Stimulated activated CD4-positive, alpha-beta T cell treated with anti-CD3 and anti-CD28 coated beads, Interleukin-1b, Interleukin-23, amount 100 ng/mL, for 24 hours (primary cell): ENCODE data around the gene SIGLEC7.
"Not testable (repeated sequence)": the region's sequence is repeated elsewhere in the genome, so short reads cannot be mapped to it uniquely, and the experiment has no call there.

Experiments
- DNase-seq, 4 experiments: peaks; one replicate each; pipeline ENCODE4 v3.0.0-alpha.2; 2020; ENCODE audit warnings: low read depth in 4 of 4, low spot score in 1 of 4

SIGLEC7 gene

GRCh38 chr19:51137792-51138425 is 4.2 kb upstream of the SIGLEC7 start:
- DNase-seq = no peak

DNA sequence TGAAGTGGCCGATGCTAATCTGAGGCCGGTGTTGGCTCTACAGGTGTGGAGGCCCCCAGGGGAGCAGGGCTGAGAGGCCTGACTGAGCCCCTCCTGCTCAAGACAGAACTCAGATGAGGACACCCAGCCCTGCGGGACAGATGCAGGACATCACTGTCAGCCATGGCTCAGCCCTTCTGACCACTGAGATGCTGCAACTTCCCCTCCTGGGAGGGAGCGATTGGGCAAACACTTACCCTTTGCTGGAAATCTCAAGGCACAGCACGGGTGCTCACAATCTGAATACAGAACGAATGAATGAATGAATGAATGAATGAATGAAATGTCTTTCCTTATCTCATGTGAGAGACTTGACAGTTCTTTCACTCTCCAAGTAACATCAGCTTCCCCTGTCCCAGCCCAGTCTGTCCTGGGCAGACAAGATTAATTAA is 3.5 kb upstream of the SIGLEC7 start:
- no peak for DNase-seq

DNA sequence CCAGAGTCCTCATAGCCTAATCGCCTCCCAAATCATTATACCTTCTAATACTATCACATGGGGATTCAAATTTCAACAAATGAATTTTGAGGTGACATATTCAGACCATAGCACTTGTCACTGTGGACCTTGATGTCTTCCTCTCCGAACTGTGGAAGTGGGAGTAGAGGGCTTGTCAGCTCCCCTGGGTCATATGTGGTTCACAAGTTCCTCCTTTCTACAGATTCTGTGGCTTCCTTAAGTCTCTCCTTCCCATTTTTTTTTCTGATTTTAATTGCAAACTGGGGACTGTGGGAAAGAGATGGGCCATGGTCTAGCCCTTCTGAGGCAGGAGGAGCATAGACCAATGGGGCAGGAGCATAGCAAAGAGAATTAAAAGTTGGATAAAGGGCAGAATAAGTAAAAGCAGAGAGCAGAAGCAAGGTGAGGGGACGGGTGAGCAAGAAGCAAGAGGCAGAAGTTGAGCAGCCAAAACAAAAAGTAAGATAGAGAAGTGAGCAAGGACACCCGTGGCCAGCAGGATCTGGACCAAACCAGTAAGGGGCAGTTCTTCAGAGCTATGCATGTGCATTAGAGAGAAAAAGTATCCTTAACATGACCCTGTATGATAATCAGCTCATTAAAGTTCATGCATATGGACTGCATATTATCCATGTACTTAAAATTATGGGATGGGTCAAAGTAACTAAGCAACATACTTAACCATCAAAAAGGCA is 2.6 kb upstream of the SIGLEC7 start:
- no peak for DNase-seq

DNA sequence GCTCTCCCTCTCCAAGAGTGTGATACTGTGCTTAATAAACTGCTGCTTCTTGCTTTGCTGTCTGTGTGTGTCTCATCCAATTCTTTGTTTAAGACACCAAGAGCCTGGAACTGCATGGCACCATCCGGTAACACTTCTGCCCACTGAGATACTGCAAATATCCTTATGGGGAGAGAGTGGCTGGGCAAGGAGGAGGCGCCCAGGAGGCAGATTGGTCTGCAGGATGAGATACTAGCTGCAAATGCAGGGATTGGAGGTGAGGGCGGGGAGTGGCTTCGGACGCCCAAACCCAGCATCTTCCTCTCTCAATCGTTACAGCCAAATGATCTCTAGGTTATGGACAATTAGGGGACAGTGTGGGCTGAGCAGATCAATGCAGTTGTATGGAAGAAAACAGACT is 1.7 kb upstream of the SIGLEC7 start:
- no peak for DNase-seq

GRCh38 chr19:51141181-51141580 is 920 bp upstream of the SIGLEC7 start:
- no peak for DNase-seq

DNA sequence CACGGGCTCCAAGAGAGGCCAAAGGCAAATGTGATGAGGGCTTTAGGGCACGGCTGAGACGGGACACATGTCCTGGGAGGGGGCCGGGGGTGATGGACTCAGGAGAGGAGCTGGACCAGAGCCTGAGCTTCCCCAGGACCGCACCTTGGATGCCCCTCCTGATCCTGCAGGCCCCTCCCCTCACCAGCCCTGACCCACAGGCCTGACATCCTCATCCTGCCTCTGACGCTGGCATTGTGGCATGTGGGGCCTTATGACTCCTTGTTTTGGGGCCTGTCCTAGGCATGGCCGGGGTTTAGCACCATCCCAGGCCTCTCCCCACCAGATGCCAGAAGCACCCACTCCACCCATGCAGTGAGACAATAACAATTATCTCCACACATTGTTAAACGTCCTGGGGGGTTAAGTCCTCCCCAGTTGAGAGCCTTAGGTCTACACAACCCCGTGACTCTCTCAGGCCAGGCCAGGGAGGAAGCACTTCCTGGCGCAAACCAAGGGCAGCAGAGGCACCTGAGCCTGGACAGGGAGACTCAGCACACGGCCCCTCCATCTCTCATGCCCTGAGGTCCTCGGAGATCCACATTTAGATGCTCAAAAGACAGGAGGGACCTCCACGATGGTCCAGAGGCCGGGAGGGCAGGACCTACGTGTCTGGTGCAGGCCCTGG is 841 bp downstream of the SIGLEC7 start:
- not testable (repeated sequence) for DNase-seq

GRCh38 chr19:51143486-51143885 is 1.4 kb downstream of the SIGLEC7 start:
- no peak for DNase-seq

- no peak for DNase-seq
Measured at GRCh38 chr19:51144482-51145045, 2.5 kb downstream of the SIGLEC7 start.

DNA sequence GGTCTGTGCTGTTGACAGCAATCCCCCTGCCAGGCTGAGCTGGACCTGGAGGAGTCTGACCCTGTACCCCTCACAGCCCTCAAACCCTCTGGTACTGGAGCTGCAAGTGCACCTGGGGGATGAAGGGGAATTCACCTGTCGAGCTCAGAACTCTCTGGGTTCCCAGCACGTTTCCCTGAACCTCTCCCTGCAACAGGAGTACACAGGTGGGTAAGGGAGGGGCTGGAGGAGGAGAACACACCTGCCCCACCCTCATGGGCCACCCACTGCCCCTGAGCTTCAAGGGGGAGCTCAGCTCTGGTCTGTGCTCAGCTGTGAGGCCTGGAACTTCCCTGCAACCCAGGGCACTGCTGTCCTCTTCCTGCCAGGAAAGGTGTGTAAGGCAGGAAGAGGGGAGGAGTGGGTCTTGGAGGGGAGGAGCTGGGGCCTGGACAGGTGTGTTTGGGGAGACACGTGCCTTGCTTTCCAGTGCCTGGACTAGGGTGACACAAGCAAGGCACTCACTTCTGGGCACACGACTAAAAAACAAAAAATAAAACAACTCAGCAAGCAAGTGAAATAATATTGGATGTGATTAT is 3.9 kb downstream of the SIGLEC7 start:
- DNase-seq = no peak

- no peak for DNase-seq
Measured at GRCh38 chr19:51146751-51147150, 4.7 kb downstream of the SIGLEC7 start.

- no peak for DNase-seq
Measured at GRCh38 chr19:51147663-51148062, 5.6 kb downstream of the SIGLEC7 start.

GRCh38 chr19:51148580-51148979 is 6.5 kb downstream of the SIGLEC7 start:
- DNase-seq = no peak

DNA sequence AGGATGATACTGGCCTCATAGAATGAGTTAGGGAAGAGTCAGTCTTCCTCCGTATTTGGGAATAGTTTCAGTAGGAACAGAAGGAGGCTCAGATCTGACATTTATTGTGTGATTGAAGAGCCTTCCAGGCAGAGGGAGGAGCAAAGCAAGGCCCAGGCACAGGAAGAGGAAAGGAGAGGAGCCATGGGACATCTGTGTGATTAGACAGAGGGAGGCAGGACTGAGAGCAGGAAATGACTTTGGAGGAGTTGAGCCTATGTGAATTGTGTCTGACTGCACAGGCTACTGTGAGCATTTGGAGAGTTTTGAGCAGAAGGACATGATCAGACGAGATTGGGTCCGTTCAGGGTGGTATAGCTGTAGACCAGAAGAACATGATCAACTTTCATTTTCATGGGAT is 8.5 kb downstream of the SIGLEC7 start:
- DNase-seq = no peak

- DNase-seq = no peak
Measured at GRCh38 chr19:51156710-51157109, 14.6 kb downstream of the SIGLEC7 start.

DNA sequence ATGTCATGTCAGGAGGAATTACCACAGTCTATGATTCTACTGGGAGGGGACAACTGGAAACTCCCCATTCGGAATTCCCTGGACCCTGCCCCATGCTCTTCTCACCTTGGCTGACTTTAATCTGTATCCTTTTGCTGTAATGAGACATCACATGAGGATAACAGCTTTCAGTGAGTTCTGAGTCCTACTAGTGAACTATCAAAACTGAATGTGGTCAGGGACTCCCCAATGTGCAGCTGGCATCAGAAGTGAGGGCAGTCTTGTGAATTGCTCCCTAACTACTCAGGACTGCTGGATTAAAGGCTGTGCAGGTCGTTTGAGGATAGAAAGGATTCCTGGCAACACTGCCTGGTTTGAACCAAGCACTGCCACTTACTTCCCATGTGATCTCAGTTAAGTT is 15.2 kb downstream of the SIGLEC7 start:
- no peak for DNase-seq

DNA sequence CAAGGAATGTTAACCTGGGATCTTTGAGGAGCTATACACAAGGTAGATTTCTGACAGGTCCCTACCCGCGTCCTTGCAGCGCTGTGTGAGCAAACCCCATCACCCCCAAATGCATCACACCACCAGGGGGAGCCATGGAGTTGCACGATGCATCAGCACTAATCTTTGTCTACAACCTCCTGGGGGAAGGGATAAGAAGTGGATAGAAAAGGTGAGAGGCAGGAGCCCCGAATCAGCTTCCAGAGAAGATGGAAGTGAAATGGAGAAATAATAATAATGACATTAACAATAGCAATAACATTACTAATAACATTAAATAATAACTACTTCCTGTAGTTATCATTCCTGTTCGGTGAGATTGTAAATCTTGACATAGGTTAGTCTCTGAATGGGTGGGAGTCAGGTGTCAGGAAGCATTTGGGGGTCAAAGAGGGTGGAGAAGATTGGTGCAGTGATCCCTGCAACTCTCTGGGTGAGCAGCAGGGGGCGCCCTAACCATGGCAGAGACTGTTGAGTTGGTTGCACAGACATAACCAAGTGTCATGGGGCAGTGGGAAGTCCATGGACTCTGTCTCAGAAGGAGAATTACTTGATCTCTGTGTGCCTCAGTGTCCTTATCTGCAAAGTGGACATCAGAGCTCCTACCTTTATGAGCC is 16.5 kb downstream of the SIGLEC7 start:
- peak; percentile 61 to 74 (median 72) for DNase-seq

DNA sequence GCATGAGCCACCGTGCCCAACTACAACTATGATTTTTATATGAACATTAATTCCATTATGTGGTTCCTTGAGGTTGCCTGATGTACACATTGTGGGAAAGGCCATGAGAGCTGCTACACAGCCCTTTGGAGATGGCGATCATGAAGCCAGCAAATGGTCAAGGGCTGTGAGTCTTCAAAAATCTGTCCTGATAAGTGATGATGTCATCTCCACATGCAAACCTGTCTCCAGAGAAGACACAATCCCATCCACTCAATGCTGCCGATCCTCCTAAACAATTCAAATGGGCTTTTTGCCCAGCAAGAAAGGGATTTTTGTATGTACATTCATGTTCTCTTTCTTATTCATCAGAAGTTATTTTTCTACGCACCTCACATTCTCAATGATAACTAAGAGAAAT is 17.6 kb downstream of the SIGLEC7 start:
- DNase-seq = no peak

- DNase-seq = no peak
Measured at GRCh38 chr19:51161266-51161665, 19.2 kb downstream of the SIGLEC7 start.

GRCh38 chr19:51161867-51162496 is 19.9 kb downstream of the SIGLEC7 start:
- DNase-seq = no peak

- no peak for DNase-seq
Measured at GRCh38 chr19:51163257-51163656, 21.2 kb downstream of the SIGLEC7 start.

GRCh38 chr19:51164215-51164614 is 22.1 kb downstream of the SIGLEC7 start:
- DNase-seq = no peak
